PC-9 (cell line): Measurements from ENCODE around the gene CENPP. TPM values are rescaled to one million over a fixed set of nuclear protein-coding genes. Genes with fewer than 3 reads are reported as not detected.

Source experiments
- BruUV-seq: library from RNA; stranded (reverse); fragments of 400-500 nt; replicated peaks from 2 replicates; lab custom pipeline; 2021; lab: Mats Ljungman, UMichigan
- CTCF ChIA-PET: fragments of 300-600 bp; sonication (Branson Sonifier 250); formaldehyde crosslinking; loops from one replicate; lab custom pipeline; 2022; ENCODE audit warnings: antibody characterized with exemption; lab: Charles Lee
- POLR2A ChIA-PET: fragments of 300-600 bp; sonication (Branson Sonifier 250); formaldehyde crosslinking; loops from one replicate; lab custom pipeline; 2022; ENCODE audit warnings: antibody characterized with exemption; ENCODE audit not compliant: unreplicated experiment; lab: Charles Lee
- DNase-seq, 2 experiments: peaks; one replicate each; pipeline versions ENCODE4 v3.0.0 to v3.0.0-alpha.2; 2015 to 2022; ENCODE audit warnings: mixed read lengths in 1 of 2
- H2AFZ ChIP-seq: fragments of 200-600 bp; sonication (generic); 2 replicates; pipeline ENCODE4 v1.8.1; 2017; ENCODE audit warnings: antibody characterized with exemption
- H3F3A ChIP-seq: fragments of 200-600 bp; sonication (generic); 2 replicates; pipeline ENCODE4 v1.8.1; 2017; ENCODE audit warnings: antibody characterized with exemption, mild to moderate bottlenecking, low read depth; ENCODE audit not compliant: insufficient read depth
- H3K27ac ChIP-seq: fragments of 200-600 bp; sonication (generic); 2 replicates; pipeline ENCODE4 v1.6.1; 2016; ENCODE audit warnings: mixed run types
- H3K27me3 ChIP-seq: fragments of 200-600 bp; sonication (generic); 2 replicates; pipeline ENCODE4 v1.6.1; 2016; ENCODE audit warnings: low read depth, mixed run types; ENCODE audit not compliant: insufficient read depth
- H3K36me3 ChIP-seq: fragments of 200-600 bp; sonication (generic); 2 replicates; pipeline ENCODE4 v1.6.1; 2016; ENCODE audit warnings: low read depth, mixed run types
- H3K4me1 ChIP-seq: fragments of 200-600 bp; sonication (generic); replicated peaks from 2 replicates; pipeline ENCODE4 v1.6.1; 2016; ENCODE audit warnings: mixed run types; ENCODE audit not compliant: insufficient read depth
- H3K4me2 ChIP-seq: fragments of 200-600 bp; sonication (generic); 2 replicates; pipeline ENCODE4 v1.6.1; 2017; ENCODE audit warnings: mixed run types
- H3K4me3 ChIP-seq: fragments of 200-600 bp; sonication (generic); 2 replicates; pipeline ENCODE4 v1.6.1; 2016; ENCODE audit warnings: mixed run types
- H3K79me2 ChIP-seq: fragments of 200-600 bp; sonication (generic); 2 replicates; pipeline ENCODE4 v1.6.1; 2017; ENCODE audit warnings: low read depth, mixed run types
- H3K9me2 ChIP-seq: fragments of 200-600 bp; sonication (generic); 2 replicates; pipeline ENCODE4 v1.8.1; 2017; ENCODE audit warnings: mild to moderate bottlenecking; ENCODE audit not compliant: insufficient read depth
- H3K9me3 ChIP-seq: fragments of 200-600 bp; sonication (generic); 2 replicates; pipeline ENCODE4 v1.8.1; 2016; ENCODE audit warnings: low read depth; ENCODE audit not compliant: insufficient read depth
- H4K20me1 ChIP-seq: fragments of 200-600 bp; sonication (generic); 2 replicates; pipeline ENCODE4 v1.8.1; 2017; ENCODE audit not compliant: insufficient read depth
- EZH2 ChIP-seq: fragments of 200-600 bp; sonication (generic); IDR thresholded peaks from 2 replicates; pipeline ENCODE4 v1.8.0; 2017; ENCODE audit warnings: antibody characterized with exemption, low read depth
- intact Hi-C: fragments of 100-400 bp; cut with micrococcal nuclease; formaldehyde crosslinking; loops from one replicate; pipeline ENCODE4 v1.10.0; 2022; ENCODE audit not compliant: unreplicated experiment
- total RNA-seq: library from RNA; stranded (reverse); gene quantifications from 2 replicates; pipeline ENCODE4 v1.2.3, GENCODE V29; 2021
- TF ChIP-seq, protein P1 (sequence below): fragments of 200-600 bp; sonication (generic); conservative IDR thresholded peaks from 2 replicates; pipeline ENCODE4 v1.6.1; 2017; ENCODE audit warnings: mixed run types, antibody characterized with exemption, mild to moderate bottlenecking, moderate library complexity

Gene CENPP
- total RNA-seq, 1 experiment from 2014 or later = 10.0 TPM

- Histone ChIP-seq H3K27me3 (no peaks in the 10 kb centered on the region), H2AFZ (no peak overlapping the region), H3F3A (peaks cover 10% of the 10 kb centered on the region; the same call in 1 of the 2 replicates), H3K4me2 (peak overlapping the region; percentile 94), H3K9me3 (no peaks in the 10 kb centered on the region), H3K79me2 (peaks cover 71% of the 10 kb centered on the region), H4K20me1 (peaks cover 53% of the 10 kb centered on the region), H3K4me1 (peaks cover 22% of the 10 kb centered on the region), H3K27ac (no peak overlapping the region), H3K4me3 (peak overlapping the region; percentile 95), H3K36me3 (peaks cover 60% of the 10 kb centered on the region), H3K9me2 (no peaks in the 10 kb centered on the region)
- DNase-seq = no peak
- intact Hi-C loops = no loop called here
- TF ChIP-seq EZH2 = no peak
- TF ChIP-seq, protein P1, sequence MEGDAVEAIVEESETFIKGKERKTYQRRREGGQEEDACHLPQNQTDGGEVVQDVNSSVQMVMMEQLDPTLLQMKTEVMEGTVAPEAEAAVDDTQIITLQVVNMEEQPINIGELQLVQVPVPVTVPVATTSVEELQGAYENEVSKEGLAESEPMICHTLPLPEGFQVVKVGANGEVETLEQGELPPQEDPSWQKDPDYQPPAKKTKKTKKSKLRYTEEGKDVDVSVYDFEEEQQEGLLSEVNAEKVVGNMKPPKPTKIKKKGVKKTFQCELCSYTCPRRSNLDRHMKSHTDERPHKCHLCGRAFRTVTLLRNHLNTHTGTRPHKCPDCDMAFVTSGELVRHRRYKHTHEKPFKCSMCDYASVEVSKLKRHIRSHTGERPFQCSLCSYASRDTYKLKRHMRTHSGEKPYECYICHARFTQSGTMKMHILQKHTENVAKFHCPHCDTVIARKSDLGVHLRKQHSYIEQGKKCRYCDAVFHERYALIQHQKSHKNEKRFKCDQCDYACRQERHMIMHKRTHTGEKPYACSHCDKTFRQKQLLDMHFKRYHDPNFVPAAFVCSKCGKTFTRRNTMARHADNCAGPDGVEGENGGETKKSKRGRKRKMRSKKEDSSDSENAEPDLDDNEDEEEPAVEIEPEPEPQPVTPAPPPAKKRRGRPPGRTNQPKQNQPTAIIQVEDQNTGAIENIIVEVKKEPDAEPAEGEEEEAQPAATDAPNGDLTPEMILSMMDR = no peak
- BruUV-seq = no TSS peak
- ChIA-PET POLR2A (interaction anchor here (0.7 kb wide), 1 partner anchor 11 kb away, joined by 6 read pairs; no protein-coding TSS in a partner anchor), CTCF (interaction anchor here (0.5 to 0.8 kb wide), 4 partner anchors 13 to 416 kb away, joined by 3 to 11 read pairs (median 3); no protein-coding TSS in a partner anchor)
Observed at GRCh38 chr9:92291577-92291976, 34.2 kb upstream of the CENPP start.

GRCh38 chr9:92292338-92293074, 33.2 kb upstream of the CENPP start:
- peaks cover 43% of the 10 kb centered on the region for H4K20me1 ChIP-seq
- CTCF ChIA-PET = no interaction called here
- DNase-seq = no peak
- intact Hi-C loops = loop anchor here (2.0 kb wide), 1 partner anchor 152 kb away; no protein-coding TSS in a partner anchor
- no peaks in the 10 kb centered on the region for H3K9me3 ChIP-seq
- H3F3A ChIP-seq = peaks cover 10% of the 10 kb centered on the region; the same call in 1 of the 2 replicates
- BruUV-seq = TSS peak; percentile 50
- H2AFZ ChIP-seq = no peak overlapping the region
- peak overlapping the region; percentile 95 for H3K4me3 ChIP-seq
- H3K9me2 ChIP-seq = no peaks in the 10 kb centered on the region
- H3K27ac ChIP-seq = peak overlapping the region; percentile 96
- H3K36me3 ChIP-seq = peaks cover 57% of the 10 kb centered on the region
- TF ChIP-seq EZH2 = no peak
- TF ChIP-seq, protein P1 = no peak
- peaks cover 62% of the 10 kb centered on the region for H3K79me2 ChIP-seq
- POLR2A ChIA-PET = interaction anchor here (0.6 to 1.0 kb wide), 3 partner anchors 10 to 152 kb away, joined by 3 to 7 read pairs (median 6); no protein-coding TSS in a partner anchor
- peak overlapping the region; percentile 94 for H3K4me2 ChIP-seq
- peaks cover 22% of the 10 kb centered on the region for H3K4me1 ChIP-seq
- H3K27me3 ChIP-seq = no peaks in the 10 kb centered on the region

- no peak for DNase-seq
- Histone ChIP-seq H2AFZ (peak overlapping the region; percentile 75), H3K9me2 (no peaks in the 10 kb centered on the region), H3K36me3 (peaks cover 58% of the 10 kb centered on the region), H3K27ac (peak overlapping the region; percentile 96), H3K4me3 (peak overlapping the region; percentile 95), H4K20me1 (peaks cover 38% of the 10 kb centered on the region), H3K27me3 (no peaks in the 10 kb centered on the region), H3K9me3 (no peaks in the 10 kb centered on the region), H3K4me1 (peaks cover 22% of the 10 kb centered on the region), H3K79me2 (peaks cover 58% of the 10 kb centered on the region), H3F3A (peaks cover 15% of the 10 kb centered on the region; the same call in 1 of the 2 replicates), H3K4me2 (peak overlapping the region; percentile 94)
- ChIA-PET POLR2A (interaction anchor here (1.0 kb wide), 1 partner anchor 10 kb away, joined by 7 read pairs; no protein-coding TSS in a partner anchor), CTCF (interaction anchor here (0.6 kb wide), 1 partner anchor 209 kb away, joined by 3 read pairs; no protein-coding TSS in a partner anchor)
- intact Hi-C loops = loop anchor here (2.0 kb wide), 1 partner anchor 152 kb away; no protein-coding TSS in a partner anchor
- no peak for TF ChIP-seq EZH2
- BruUV-seq = no TSS peak
Observed at GRCh38 chr9:92293075-92293354, 32.7 kb upstream of the CENPP start.
